Measurements from ENCODE around the gene KIRREL2.
"Not testable (repeated sequence)": the region's sequence is repeated elsewhere in the genome, so short reads cannot be mapped to it uniquely, and the experiment has no call there.

The KIRREL2 gene

DNA sequence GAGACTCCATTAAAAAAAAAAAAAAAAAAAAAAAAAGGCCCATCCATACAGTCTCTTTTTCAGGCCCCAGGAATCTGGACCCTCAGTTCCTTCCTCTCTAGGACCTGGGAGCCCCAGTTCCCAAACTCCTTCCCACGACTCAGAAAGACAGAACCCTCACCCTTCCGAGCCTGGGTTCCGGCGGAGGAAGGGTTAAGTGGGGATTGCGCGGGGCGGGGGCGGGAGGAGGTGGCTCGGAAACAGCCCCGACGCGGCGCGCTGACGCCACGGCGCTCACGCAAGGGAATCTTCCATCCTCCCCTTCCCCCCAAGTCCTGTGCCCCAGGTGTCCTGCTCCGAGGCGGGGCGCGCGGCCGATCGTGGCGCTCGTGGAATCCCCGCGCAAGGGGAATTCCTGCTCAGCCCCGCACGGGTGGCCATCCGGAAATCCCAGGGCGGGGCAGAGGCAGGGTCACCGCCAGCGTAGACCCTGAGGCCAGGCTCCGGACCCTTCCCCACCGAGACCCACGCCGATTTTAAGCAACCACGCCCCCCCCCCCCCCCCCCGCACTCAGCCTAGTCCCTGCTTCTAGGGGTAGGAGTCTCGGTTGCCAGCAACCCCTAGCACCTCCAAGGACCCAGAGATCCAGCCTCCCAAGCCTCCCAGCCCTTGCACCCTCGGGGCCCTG lies 43.0 kb downstream of the KIRREL2 start:
- DNase-seq: peak; percentile 75

DNA sequence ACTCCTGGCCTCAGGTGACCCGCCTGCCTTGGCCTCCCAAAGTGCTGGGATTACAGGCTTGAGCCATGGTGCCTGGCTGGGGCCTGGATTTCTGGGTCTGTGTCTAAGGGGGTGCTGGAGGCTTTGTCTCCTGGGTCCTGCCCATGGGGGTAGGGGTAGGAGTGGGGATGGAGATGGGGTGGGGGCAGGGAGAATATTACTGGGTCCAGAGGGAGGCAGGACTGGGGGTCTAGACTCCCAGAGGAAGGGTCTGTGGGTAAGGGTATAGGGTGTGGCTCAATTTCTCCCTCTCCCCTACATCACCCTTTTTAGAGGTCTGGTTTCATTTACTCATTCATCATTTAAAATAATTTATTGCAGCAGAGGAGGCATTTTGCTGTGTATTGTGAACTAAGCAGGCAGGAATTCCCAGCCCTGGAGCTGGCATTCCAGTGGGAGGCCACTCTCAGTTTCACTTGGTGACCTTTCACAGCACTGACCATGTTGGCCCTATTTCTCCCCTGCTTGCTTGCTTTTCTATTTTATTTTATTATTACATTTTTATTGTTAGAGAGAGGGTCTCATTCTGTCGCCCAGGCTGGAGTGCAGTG lies 44.4 kb downstream of the KIRREL2 start:
- peak; percentile 66 for DNase-seq

DNA sequence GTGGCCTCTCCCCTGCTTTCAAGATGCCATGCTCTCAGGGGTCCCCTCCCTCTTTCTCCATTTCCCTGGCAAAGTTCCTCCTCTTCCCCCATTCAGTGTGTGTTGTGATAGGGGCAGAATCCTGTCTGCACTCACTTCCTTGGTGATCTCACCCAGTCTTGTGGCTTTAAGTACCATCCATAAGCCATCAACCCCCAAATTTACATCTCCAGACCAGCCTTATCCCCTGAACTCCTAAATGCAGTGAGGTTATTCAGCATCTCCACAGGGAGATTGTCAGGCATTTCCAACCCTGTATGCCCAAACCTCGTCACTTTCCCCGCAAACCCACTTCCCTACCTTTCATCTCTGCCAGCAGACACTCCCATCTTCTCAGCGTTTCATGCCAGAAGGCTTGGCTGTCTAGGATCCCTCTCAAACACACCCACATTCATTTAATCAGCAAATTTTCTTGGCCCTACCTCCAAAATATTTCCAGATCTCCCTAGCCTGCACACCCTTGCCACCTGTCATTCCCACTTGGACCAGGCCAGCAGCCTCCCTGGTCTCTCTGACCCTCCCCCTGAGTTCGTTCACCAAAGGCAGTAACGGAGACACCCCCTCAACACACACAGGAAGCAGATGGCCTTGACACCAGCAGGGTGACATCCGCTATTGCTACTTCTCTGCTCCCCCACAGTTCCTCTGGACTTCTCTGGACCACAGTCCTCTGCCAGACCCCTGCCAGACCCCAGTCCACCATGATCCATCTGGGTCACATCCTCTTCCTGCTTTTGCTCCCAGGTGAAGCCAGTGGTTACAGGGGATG lies 45.3 kb downstream of the KIRREL2 start, which contains the start of gene HCST:
Gene HCST (plus strand): TSS at position 676 of the 808 bp plus-strand sequence. CDS start 65 bp downstream, at position 741.
- peak; percentile 36 for DNase-seq

DNA sequence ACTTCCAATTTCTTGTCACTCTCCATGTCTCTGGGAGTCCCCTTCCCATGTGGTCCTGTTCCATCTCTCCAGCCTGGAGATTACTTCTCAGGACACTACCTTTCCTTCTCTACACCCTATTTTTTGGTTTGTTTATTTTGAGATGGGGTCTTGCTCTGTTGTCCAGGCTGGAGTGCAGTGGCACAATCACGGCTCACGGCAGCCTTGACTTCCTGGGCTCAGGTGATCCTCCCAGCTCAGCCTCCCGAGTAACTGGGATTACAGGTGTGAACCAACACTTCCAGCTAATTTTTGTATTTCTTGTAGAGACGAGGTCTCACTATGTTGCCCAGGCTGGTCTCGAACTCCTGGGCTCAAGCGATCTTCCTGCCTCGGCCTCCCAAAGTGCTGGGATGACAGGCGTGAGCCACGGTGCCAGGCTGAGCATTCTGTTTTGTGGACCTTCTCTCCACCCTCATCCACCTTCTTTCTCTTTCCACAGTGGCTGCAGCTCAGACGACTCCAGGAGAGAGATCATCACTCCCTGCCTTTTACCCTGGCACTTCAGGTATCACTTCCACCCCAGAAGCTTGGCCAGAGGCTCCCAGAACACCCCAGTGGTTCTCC lies 46.3 kb downstream of the KIRREL2 start:
- DNase-seq: no peak

DNA sequence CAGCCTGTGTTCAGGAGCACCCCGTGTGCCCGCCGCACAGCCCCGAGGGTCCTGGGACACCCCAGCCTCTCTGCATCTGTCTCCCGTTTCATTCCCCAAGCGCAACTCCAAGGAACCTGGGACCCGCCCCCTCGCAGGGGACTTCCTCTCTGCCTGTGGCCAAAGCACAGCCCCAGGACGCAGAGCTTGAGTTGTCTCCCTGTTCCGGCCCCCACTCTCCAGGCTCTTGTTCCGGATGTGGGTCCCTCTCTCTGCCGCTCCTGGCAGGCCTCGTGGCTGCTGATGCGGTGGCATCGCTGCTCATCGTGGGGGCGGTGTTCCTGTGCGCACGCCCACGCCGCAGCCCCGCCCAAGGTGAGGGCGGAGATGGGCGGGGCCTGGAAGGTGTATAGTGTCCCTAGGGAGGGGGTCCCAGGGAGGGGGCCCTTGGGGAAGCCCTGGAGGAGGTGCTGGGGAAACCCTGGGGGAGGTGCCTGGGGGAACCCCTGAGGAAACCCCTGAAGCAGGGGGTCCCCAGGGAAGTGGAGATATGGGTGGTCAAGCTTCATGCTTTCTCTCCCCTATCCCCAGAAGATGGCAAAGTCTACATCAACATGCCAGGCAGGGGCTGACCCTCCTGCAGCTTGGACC lies 47.0 kb downstream of the KIRREL2 start:
- DNase-seq: peak; percentile 73

DNA sequence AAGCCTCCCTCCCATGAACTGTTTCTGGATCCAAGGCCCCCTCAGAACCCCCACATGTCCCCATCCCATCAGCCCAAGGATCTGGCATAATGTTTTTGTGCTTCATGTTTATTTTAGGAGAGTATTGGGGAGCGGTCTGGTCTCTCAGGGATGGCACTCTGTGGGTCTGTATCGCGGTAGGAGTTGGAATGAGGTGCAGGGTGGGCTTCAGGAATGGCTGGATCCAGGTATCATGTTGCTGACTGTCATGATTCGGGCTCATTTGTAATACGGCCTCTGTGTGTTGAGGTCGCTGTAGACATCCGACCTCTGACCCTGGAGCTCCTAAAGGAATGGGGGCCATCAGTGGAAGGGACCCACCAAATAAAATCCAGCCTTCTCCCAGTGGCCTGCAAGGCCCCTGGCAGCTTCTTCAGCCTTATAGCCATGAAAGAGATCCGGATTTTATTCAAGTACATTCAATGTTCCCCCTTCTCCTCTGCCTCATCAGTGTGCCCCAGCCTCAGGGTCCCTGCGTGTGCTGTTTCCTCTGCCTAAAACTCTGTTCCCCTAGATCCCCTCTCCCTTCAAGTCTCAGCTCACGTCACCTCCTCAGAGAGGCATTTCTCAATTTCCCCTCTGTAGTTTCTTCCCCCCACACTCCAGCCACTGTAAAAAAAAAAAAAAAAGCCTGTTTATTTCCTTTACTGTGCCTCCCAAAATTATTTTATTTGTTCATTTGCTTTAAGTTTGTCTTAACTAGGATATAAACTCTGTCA lies 47.8 kb downstream of the KIRREL2 start:
- no peak for DNase-seq

DNA sequence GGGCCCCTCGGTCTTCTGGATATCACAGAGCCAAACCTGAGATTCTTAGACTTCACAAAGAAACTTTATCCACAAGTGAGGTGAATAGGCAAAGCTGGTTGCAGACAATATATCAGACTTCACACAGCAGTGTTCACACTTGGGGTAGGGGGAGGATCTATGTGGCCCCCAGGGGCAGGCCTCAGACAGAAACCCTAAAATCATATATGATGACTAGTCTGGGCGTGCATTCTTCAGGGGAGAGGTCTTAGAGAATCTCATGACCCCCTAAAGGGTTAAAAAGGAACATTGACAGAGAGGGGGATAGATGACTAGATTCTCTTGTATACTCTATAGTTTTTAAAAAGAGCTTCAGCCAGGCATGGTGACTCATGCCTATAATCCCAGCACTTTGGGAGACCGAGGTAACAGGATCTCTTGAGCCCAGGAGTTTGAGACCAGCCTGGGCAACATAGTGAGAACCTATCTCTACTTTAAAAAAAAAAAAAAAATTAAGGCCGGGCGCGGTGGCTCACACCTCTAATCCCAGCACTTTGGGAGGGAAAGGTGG lies 48.5 kb downstream of the KIRREL2 start:
- no peak for DNase-seq

DNA sequence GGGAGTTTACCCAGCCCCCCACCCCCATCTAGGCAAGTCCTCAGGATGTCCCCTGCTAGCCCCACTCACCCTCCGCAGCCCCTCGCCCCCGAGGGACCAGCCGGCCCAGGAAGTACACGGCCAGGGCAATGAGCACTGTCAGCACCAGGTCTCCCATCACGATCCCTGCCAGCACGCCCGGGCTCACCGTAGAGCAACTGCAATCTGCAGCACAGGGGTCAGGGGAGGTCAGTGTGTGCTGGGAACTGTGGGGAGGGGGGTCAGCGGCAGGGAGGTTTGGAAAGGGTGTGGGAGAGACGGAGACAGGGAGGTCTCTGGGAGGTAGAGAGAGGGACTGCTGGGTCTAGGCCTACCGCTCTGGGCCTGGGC lies 50.6 kb downstream of the KIRREL2 start:
- DNase-seq: no peak

DNA sequence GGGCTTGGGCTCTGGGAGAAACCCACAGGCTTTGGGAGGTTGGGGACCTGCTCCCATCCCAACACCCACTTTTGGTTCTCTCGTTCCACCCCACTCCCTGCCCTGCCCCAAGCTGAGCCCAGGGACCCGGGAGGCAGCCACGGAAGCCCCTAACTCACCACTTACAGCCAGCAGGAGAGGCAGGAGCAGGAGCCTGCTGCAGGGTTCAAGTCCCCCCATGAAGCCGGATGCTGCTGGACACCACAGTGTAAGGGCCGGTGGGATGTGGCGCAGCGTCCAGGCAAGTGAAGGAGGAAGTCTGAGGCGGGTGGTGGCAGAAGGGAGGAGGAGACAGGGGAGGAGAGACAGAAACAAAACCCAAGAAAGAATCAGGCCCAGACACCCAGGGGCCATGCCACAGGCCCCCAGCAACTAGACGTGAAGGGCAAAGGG lies 51.3 kb downstream of the KIRREL2 start, which contains the start of gene TYROBP:
Gene TYROBP (minus strand): TSS at position 286 of the 432 bp plus-strand sequence. CDS start 67 bp downstream, at position 219.
- no peak for DNase-seq

DNA sequence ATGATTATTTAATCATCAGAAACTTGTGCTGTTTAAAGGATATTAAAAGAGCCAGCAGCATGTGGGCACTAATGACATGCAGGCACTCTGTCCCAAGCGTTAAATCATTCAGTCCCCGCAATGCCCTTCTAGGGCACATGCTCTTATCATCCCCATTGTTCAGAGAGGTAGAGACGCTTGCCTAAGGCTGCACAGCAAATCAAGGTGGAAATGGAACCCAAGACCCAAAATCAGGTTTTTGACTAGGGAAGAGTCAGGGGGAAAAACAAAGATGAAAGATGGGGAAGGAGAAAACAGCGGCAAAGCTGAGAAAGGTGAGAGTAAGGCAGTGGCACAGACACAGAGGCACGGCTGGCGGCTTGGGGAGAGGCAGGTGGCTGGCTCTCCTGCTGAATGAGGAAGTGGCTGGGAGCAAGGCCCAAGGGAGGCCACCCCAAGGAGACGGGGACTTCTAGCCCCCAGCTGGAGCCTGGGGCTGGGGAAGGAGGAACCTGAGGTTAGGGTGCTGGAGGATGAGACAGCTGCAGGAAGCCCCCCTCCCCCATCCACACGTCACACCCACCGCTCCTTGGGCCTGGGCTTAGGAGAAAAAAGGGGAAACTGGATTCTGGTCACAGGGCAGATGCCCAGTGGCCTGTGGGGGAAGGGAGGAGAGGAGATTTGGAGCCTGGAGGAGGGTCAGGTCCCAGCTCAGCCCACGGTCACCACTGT lies 52.4 kb downstream of the KIRREL2 start:
- DNase-seq: no peak

DNA sequence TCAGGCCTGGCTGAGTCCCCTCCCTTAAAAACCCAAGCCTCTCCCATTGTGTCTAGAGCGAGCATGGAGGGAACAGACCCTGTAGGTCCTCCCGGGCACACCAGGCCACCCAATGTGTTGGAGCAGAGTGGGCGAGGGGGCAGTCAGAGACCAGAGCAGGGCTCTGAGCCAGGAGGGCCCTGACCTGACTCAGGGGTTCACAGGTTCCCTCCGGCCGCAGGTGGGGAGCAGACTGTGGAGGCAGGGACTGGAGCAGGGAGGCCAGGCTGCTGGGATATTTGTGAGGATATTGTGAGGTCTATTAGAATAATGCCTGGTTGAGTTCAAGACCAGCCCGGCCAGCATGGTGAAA lies 52.9 kb downstream of the KIRREL2 start:
- DNase-seq: no peak

DNA sequence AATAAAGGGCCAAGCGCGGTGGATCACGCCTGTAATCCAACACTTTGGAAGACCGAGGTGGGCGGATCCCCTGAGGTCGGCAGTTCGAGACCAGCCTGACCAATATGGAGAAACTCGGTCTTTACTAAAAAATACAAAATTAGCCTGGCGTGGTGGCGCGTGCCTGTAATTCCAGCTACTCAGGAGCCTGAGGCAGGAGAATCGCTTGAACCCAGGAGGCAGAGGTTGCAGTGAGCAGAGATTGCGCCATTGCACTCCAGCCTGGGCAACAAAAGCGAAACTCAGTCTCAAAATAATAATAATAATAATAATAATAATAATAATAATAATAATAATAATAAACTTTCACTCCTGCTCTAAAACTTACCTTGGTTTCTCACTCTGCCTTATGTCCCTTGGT lies 53.6 kb downstream of the KIRREL2 start:
- not testable (repeated sequence) for DNase-seq

DNA sequence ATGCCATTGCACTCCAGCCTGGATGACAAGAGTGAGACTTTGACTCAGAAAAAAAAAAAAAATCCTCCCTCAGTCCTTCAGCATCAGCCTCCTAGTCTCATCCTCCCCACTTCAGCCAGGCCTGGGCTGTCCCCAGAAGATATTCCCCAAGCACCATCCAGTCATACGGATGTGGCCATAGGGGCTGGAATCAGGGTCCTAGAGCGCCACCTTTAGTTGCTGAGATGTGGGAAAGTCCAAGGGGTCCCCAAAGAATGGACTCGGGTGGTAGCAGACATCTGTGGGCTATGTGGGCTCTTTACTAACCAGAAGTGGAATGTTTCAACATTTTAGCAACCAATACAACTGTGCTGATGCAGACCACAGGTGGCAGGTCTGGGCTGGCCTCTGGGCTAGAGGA lies 54.5 kb downstream of the KIRREL2 start:
- no peak for DNase-seq

DNA sequence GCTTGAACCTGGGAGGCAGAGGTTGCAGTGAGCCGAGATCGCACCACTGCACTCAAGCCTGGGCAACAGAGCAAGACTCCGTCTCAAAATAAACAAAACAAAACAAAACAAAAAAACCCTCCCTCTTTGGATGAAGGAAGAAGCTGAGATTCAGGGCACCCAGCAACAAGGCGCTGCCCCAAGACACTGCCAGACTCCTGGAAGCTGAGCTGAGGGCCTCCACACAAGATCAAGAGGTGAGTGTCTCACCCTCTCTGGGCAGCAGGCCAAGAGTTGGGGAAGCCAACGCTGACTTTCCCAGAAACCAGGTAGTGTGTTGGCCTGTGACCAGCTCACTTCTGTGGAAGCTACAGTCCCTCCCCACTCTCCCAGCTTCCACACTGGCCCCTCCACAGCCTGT lies 55.1 kb downstream of the KIRREL2 start:
- DNase-seq: no peak

DNA sequence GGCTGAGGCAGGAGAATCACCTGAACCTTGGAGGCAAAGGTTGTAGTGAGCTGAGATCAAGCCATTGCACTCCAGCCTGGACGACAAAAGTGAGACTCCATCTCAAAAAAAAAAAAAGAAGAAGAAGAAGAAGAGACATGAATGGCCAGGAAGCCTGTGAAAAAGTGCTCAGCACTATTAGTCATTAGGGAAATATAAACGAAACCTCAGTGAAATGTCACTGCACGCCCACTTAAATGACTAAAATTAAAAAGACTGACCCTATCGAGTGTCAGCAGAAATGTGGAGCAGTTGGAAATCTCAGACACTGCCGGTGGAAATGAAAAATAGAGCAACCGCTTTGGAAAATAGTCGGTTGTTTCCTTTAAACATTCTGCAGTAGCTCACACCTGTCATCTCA lies 56.9 kb downstream of the KIRREL2 start:
- no peak for DNase-seq

DNA sequence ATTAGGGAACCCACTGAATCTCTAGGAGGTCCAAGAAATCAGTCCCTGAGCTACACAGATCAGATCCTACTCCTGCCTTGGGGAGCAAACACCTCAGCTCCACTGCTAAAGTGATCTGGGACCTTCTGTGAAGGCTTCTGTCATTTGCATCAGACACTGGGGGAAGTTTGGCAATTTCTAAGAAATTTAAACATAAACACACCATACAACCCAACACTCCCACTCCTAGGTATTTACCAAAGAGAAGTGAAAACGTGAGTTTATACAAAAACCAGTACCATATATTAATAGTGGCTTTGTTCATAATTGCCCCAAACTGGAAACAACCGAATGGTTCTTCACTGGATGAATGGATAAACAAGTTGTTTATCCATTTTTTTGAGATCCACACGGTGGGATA lies 58.7 kb downstream of the KIRREL2 start:
- DNase-seq: no peak

Measured in fibroblast of skin of abdomen (primary cell).